Measurements from ENCODE around the gene MRPL18.

The MRPL18 gene

GRCh38 chr6:159753081-159753872, 37.0 kb upstream of the MRPL18 start:
- Histone ChIP-seq H3K4me3 (ENCODE audit: low read depth, low read length) (no peak overlapping the region), H3K9me3 (ENCODE audit: severe bottlenecking) (no peaks in the 10 kb centered on the region), H3K27me3 (ENCODE audit: insufficient read depth, low read depth, severe bottlenecking) (no peaks in the 10 kb centered on the region), H3K36me3 (peaks cover 70% of the 10 kb centered on the region), H3K27ac (no peak overlapping the region)
- no peak for DNase-seq
- TF ChIP-seq, protein P1, sequence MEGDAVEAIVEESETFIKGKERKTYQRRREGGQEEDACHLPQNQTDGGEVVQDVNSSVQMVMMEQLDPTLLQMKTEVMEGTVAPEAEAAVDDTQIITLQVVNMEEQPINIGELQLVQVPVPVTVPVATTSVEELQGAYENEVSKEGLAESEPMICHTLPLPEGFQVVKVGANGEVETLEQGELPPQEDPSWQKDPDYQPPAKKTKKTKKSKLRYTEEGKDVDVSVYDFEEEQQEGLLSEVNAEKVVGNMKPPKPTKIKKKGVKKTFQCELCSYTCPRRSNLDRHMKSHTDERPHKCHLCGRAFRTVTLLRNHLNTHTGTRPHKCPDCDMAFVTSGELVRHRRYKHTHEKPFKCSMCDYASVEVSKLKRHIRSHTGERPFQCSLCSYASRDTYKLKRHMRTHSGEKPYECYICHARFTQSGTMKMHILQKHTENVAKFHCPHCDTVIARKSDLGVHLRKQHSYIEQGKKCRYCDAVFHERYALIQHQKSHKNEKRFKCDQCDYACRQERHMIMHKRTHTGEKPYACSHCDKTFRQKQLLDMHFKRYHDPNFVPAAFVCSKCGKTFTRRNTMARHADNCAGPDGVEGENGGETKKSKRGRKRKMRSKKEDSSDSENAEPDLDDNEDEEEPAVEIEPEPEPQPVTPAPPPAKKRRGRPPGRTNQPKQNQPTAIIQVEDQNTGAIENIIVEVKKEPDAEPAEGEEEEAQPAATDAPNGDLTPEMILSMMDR (IDR thresholded peaks at IDR 0.05; ENCODE audit: low read depth, low read length), result no peak

GRCh38 chr6:159754401-159754800, 35.9 kb upstream of the MRPL18 start:
- H3K4me3 ChIP-seq (ENCODE audit: low read depth, low read length), result no peak overlapping the region
- H3K9me3 ChIP-seq (ENCODE audit: severe bottlenecking), result no peaks in the 10 kb centered on the region
- peaks cover 72% of the 10 kb centered on the region for H3K36me3 ChIP-seq
- no peaks in the 10 kb centered on the region for H3K27me3 ChIP-seq (ENCODE audit: insufficient read depth, low read depth, severe bottlenecking)
- no peak for DNase-seq
- TF ChIP-seq, protein P1 (IDR thresholded peaks at IDR 0.05; ENCODE audit: low read depth, low read length), result no peak
- no peak overlapping the region for H3K27ac ChIP-seq

- no peaks in the 10 kb centered on the region for H3K9me3 ChIP-seq (ENCODE audit: severe bottlenecking)
- DNase-seq, result no peak
- H3K27me3 ChIP-seq (ENCODE audit: insufficient read depth, low read depth, severe bottlenecking), result no peaks in the 10 kb centered on the region
- no peak overlapping the region for H3K4me3 ChIP-seq (ENCODE audit: low read depth, low read length)
- H3K27ac ChIP-seq, result no peak overlapping the region
- peaks cover 69% of the 10 kb centered on the region for H3K36me3 ChIP-seq
- TF ChIP-seq, protein P1 (IDR thresholded peaks at IDR 0.05; ENCODE audit: low read depth, low read length), result no peak
Measured at GRCh38 chr6:159754959-159755914, 35.0 kb upstream of the MRPL18 start.

DNA sequence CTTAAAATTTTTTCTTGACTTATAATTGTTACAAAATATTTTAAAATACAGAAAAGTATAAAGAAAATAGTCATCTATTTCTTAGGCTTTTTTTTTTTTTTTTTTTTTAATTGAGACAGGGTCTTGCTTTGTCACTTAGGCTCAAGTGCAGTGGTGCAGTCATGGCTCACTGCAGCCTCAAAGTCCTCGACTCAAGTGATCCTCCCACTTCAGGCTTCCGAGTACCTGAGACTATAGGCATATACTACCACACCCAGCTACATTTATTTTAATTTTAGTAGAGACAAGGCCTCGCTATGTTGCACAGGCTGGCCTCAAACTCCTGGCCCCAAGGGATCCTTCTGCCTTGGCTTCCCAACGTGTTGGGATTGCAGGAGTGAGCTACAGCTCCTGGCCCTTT, 33.8 kb upstream of the MRPL18 start:
- TF ChIP-seq, protein P1 (IDR thresholded peaks at IDR 0.05; ENCODE audit: low read depth, low read length), result no peak
- DNase-seq, result no peak
- H3K27ac ChIP-seq, result no peak overlapping the region
- no peaks in the 10 kb centered on the region for H3K27me3 ChIP-seq (ENCODE audit: insufficient read depth, low read depth, severe bottlenecking)
- no peaks in the 10 kb centered on the region for H3K9me3 ChIP-seq (ENCODE audit: severe bottlenecking)
- peaks cover 70% of the 10 kb centered on the region for H3K36me3 ChIP-seq
- H3K4me3 ChIP-seq (ENCODE audit: low read depth, low read length), result no peak overlapping the region

DNA sequence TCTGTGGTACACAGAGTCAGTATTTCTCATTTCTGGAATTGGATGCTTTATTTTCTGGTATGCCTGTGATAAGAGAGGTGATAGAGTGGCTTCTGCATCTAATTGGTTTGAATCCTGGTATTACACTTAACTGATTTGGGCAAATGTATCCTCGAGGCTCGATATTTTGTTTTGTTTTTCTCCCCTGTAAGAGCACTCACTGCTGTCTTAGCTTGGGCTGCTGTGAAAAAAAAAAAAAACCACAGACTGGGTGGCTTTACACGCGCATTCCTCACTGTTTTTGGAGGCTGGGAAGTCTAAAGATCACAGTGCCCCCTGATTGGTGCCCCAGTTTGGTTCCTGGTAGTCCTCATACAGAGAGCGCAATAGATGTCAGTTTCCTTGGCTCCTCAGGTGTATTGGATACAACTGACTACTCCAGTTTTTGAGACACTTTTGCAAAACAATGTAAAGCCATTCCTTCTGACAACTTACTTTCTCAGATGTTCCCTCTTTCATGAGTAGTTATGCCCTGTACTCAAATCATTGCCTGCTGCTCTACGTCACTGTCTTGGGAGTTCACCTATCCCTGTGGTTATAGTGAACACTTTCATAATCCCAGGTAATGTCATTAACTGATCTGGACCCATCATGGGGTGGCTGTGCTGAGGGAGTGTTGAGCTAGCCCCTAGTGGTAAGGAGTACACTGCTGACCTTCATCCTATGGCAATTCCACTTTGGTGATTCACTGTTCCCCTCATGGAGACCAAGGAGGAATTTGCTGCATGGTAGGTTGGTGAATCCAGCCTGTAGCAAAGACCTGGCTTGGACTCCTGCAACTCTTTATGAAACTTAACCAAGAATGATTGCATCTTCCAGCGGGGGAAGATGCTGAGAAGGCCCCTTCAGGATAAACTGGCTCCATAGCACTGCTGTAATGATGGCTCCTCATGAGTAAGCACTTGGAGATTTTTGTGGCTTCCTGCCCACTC, 32.0 kb upstream of the MRPL18 start:
- no peak overlapping the region for H3K27ac ChIP-seq

More for the DNA sequence above, 32.0 kb upstream of the MRPL18 start:
- TF ChIP-seq, protein P1 (IDR thresholded peaks at IDR 0.05; ENCODE audit: low read depth, low read length), result peak; percentile 51
- Histone ChIP-seq H3K9me3 (ENCODE audit: severe bottlenecking) (no peaks in the 10 kb centered on the region), H3K36me3 (peaks cover 68% of the 10 kb centered on the region), H3K4me3 (ENCODE audit: low read depth, low read length) (no peak overlapping the region), H3K27me3 (ENCODE audit: insufficient read depth, low read depth, severe bottlenecking) (no peaks in the 10 kb centered on the region)
- no peak for DNase-seq
